DMS153 (cell line): ENCODE results near the gene CHST11.

Source experiments
- DNase-seq: peaks from one replicate; lab custom pipeline; 2025; lab: John Stamatoyannopoulos, UW

The CHST11 gene

DNA sequence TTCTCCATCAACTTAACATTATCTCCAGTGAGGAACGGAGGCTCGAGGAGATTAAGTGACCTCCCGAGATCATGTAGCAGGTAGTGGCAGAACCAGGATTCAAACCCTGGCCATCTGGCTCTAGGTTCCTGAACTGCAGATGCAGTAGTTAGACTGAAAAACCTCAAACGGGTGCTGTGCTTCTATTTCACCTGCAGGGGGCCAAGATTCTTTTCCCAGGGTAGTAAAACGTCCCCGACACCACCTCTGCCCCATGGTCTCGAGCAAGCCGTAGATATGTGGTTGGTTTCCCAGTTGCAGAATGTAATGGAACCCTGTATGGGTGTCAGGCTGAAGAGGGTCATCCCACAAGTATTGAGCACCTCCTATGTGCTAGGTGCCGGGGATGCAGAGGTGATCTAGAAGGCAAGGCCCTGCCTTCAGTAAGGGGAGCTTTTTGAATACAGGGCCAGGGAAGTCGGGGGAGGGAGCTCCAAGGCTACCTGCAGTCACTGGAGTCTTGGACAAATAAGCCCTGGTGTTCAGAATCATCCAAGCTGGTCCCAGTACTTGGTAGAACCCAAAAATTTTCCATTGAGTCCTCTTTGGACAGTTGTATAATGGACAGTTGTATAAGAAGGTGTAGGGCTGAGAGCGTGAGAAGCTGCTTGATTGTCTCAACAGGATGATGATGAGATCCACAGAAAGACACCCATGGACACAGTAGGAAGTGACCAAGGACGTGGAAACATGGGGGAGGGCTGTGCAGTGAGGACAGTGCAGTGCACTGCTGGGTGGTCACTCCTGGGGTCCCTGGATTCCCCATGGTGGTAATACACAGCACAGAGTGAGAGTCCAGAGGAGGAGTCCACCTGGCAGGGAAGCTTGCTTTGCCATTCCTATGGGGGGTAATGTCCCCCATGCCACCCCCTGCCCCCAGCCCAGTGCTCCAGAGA is 197.2 kb downstream of the CHST11 start:
- peak; percentile 11 for DNase-seq

DNA sequence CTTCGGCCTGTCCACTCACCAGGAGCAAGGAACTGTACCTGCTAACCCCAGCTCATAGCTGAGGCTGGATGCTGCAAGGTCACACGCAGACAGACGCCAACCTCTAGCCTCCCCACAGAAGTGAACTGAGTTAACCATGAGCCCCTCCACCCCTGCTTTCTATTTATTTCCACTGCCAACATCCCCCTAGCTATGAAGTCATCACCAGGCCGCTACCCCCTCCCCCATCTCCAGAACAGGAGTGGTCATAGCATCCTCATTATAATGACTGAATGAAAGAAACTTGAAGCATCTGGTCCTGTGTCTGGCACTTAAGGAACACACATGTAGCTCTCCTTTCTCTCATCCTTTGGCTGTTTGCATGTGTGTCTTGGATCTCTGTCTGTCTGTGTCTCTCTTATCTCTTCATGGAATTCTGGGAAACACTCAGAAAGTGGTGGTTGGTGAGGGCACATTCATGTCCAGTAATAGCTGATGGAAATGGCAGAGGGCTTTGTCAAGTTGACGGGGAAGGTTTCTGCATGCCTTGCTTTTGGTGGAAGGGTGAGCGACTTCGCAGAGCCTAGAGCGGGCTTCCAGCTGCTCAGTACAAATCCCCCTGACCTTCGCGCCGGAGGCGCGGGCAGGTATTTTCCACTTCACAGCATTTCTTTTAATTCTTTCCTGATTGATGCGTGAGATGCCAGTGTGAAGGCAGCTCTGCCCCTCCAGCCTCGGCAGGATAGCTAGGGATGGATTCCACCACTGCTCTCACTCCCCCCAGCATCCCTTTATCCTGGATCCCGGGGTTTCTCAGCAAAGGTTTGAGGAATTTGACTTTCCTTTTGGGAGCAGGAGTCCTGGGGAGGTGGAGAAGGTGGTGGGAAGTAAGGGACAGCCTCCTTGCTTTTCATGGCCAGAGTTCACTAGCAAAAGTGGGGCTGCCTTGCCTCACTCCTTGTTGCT is 198.2 kb downstream of the CHST11 start:
- no peak for DNase-seq

DNA sequence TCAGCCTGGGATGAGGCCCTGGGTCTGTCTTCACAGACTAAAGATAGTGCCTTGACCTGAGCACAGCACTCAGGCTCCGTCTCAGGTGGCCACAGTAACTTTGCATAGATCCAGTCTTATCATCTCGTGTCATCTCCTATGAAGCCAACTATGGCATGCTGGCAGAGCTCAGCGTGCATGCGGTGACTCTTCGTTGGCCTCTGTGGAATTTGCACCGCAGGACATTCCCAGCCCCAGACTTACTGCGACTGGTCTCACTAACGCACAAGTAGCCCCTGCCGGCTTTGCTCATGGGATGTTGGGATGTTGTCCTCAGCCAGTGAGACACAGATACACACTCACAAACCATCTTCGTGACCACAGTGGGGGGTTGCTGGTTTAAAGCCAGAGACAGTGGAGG is 199.6 kb downstream of the CHST11 start:
- no peak for DNase-seq

DNA sequence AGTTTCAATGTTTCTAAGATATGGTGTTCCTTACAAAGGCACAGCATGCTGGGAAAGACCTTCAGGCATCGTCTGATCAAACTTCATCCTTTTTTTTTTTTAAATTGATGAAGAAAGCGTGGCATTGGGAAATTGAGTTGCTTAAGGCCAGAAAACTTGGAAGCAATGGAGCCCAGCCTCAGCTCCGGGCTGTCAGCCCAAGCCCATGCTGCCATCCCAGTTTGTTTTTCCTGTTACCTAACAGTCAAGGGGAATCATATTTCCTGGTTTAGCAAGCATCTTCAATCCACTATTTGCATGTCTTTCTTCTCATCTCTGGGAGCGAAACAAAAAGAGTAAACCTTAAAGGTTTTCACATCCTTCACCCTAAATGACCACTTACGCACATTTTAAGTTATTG is 200.2 kb downstream of the CHST11 start:
- DNase-seq: peak; percentile 43

GRCh38 chr12:104657726-104658484 is 201.2 kb downstream of the CHST11 start:
- no peak for DNase-seq

DNA sequence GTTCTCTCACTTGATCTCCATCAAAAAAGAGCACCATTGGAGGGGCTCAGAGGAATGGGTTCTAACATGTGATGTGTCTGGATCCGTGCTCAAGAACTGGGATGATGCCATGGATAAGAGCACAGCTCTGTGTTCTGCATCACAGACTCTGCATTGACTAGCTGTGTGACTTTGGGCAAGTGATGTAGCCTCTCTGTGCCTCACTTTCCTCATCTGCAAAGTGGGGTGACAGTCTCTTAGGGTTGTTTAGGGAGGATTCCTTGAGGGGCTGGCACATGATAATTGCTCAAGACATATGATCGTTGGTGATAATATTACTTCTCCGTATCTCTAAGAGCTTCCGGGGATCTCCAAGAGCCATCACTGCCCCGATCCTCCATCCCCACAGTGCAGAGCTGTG is 202.3 kb downstream of the CHST11 start:
- DNase-seq: no peak

DNA sequence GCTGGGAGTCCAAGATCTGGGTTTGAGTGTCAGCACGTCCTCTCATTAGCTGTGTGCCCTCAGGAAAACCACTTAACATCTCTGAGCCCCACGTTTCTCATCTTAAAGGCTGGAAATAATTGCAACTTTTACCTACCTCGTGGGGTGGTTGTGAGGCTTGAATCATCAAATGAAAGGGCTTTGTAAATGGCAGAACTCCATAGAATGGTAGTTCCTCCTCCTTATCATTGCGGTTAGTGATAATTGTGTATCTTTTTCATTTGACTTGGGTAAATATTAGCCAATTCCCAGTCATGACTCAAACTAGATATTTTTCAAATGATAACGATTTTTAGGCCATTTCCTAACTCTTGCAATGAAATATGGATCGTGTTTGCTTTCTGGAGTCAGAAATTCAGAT is 205.5 kb downstream of the CHST11 start:
- no peak for DNase-seq

GRCh38 chr12:104662908-104663307 is 206.2 kb downstream of the CHST11 start:
- no peak for DNase-seq

- DNase-seq: no peak
These were observed 207.6 kb downstream of the CHST11 start for GRCh38 chr12:104664351-104664750.

DNA sequence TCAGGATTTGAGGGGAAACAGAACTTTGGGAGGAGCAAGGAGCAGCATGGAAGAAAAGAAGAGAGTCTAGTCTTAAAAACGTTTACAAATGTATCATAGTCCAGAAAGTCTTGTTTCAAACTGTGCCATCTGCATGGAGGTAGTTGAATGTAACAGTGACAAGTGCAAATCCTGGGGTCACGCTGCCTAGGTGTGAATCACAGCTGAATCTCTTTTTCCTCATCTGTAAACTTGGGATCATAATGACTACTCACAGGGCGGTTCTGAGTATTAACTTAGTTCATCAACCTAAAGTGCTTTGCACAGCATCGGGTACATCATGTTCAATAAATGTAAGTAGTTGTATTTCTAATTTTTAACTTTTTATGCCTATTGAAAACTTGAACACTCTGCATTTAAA is 208.5 kb downstream of the CHST11 start:
- DNase-seq: no peak

- DNase-seq: no peak
These were observed 210.4 kb downstream of the CHST11 start for GRCh38 chr12:104667139-104667538.

DNA sequence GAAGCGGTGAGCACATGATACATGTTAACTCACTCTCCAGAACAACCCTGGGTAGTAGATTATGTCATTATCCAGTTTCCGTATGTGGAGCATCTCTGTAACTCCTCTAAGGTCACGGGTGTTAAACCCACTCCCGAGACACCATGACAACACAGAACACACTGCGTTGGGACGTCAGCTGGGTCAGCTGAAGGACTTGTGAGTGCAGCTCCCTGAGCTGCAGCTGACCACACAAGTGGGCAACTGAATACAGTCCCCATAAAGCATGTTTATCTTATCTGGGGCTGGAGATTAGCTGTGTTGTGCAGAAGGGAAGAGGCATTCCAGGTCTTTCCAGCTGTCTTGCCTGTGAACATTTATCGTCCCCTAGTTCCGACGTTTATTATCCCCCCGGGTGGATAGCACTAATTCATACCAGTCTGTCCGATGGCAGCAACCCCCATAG is 211.5 kb downstream of the CHST11 start:
- peak; percentile 30 for DNase-seq

GRCh38 chr12:104669089-104669721 is 212.5 kb downstream of the CHST11 start:
- peak; percentile 55 for DNase-seq

DNA sequence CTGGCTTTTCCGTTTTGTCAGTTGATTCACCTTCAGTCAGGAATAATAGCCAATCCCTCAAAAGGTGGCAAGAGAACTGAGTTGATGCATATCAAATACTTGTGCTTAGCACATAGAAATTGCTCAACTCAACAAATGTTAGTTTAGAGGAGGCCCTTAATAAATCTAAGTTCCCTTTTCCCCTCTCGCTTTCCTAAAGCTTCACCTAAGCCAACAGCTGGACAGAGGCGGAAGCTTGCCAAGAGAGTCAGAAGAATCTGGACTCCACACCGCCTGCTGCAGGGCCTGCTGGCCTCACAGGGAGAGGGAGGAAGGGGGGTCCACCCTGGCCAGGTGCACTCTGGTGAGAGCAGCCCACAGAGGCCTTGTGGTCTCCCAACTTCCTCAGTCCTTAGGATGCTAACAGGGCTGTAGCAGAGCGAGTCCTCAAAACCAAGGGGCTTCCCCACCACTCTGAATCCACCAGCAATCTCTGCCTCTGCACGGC is 213.1 kb downstream of the CHST11 start:
- DNase-seq: no peak

DNA sequence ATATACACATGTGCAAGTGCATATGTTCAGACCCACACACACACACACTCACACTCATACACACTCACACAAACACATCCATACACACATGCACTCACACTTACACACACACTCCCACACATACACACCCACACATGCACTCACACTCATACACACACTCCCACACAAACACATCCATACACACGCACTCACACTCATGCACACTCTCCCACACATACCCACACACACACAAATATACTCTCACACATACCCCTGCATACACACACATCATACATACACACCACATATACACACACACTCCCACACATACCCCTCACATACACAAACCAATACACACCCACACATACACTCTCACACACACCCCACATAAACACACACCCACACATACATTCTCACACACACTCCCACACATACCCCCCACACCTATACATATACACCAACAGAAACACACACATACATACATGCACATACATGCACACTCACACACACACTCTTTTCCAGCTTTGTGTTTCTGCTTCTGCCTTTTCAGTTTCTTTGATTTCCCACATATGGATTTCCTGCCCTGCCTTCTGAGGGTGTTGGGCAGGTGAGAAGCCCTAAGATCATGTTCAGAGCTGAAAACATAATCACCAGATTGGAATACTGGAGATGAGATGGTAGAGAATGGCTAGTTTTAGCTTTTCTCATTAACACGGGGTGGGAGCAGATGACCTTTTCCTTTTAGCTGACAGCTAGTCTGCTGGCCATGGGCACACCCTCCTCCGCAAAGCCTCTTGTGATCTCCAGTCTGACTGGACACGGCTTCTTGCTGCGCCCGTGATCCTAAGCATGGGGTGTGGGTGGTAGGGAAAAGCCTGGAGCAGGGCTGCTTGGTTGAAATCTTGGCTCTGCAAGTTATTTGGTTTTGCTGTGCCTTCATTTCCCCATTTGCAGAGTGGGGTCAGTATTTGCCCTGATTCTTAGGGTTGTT is 214.0 kb downstream of the CHST11 start:
- no peak for DNase-seq

DNA sequence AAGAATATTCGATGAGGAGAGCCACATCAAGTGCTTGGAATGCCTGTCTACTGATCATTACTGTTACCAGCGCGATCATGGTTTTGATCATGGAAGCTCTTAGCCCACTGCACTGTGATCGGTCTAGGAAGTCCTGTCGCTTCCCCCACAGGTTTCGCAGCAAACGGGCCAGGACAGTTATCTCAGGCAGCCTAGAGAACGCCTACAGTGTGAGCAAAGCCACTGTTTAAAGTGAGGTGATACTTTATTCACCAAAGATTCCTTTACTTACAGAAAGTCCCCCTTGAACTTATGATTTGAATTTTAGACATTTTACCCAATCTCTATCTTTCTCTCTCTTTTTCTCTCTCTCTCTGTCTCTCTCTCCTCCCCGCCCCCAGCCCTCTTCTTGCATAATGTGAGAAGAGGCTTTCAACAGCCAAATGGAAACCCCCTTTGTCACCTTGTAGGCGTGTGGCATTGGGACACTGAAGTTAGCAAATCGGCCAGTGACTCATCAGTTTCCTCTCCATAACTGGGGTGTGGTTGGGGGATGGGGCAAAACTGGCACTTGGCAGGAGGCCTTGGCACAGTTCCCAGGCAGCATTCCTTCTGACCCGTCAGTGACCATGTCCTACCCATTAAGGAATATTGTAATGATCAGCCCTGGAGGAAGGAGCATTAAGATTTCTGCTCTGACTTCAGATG is 214.8 kb downstream of the CHST11 start:
- DNase-seq: peak; percentile 50

DNA sequence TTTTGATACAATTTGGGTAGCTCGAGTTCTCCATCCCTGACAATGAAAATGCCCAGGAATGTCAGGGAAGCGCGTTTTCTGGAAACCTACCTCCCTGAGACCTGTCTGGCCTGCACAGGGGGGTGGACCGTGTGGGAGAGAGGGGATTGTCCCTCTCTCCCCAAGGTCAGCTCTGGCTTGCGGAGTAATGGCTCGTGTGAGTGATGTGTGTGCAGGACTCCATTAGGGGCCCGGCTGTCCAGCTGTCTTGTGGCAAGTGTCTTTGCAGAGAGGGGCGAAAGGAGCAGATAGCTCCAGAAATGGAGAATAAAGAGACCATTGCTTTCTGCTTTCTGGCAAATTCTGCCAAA is 215.3 kb downstream of the CHST11 start:
- no peak for DNase-seq

GRCh38 chr12:104672501-104673265 is 215.9 kb downstream of the CHST11 start:
- DNase-seq: no peak

GRCh38 chr12:104673294-104673693 is 216.5 kb downstream of the CHST11 start:
- no peak for DNase-seq
